ENCODE measurements around the gene EPB41.

DNA sequence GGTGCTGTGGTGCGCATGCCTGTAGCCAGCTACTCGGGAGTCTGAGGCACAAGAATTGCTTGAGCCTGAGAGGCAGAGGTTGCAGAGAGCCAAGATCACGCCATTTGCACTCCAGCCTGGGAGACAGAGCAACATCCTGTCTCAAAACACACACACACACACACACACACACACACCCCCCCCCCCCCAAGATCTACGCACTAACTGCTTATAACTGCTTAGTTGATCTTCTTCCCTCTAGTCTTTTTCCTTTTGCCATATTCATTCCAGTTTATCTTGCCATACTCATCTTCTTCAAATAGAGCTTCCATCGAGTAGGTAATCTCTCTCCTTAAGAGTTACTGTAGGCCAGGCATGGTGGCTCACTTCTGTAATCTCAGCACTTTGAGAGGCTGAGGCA lies 20.9 kb downstream of the EPB41 start:
- TF ChIP-seq CTCF (IDR thresholded peaks at IDR 0.05 in 2 of 3, conservative IDR thresholded peaks at IDR 0.05 in 1 of 3; ENCODE audit: borderline replicate concordance in 1 of 3, insufficient read depth in 1 of 3, low read depth in 2 of 3, low read length in 2 of 3) (no peak), EZH2 (IDR thresholded peaks at IDR 0.05) (no peak), CEBPB (IDR thresholded peaks at IDR 0.05; ENCODE audit: low read depth) (no peak), FOSL1 (IDR thresholded peaks at IDR 0.05; ENCODE audit: low read depth) (no peak), ATF3 (IDR thresholded peaks at IDR 0.05) (no peak), EGR1 (IDR thresholded peaks at IDR 0.05; ENCODE audit: low read depth) (no peak), SRF (IDR thresholded peaks at IDR 0.05; ENCODE audit: low read depth) (no peak), EZH2phosphoT487 (IDR thresholded peaks at IDR 0.05; ENCODE audit: borderline replicate concordance) (no peak)
- TF ChIP-seq, protein P1, sequence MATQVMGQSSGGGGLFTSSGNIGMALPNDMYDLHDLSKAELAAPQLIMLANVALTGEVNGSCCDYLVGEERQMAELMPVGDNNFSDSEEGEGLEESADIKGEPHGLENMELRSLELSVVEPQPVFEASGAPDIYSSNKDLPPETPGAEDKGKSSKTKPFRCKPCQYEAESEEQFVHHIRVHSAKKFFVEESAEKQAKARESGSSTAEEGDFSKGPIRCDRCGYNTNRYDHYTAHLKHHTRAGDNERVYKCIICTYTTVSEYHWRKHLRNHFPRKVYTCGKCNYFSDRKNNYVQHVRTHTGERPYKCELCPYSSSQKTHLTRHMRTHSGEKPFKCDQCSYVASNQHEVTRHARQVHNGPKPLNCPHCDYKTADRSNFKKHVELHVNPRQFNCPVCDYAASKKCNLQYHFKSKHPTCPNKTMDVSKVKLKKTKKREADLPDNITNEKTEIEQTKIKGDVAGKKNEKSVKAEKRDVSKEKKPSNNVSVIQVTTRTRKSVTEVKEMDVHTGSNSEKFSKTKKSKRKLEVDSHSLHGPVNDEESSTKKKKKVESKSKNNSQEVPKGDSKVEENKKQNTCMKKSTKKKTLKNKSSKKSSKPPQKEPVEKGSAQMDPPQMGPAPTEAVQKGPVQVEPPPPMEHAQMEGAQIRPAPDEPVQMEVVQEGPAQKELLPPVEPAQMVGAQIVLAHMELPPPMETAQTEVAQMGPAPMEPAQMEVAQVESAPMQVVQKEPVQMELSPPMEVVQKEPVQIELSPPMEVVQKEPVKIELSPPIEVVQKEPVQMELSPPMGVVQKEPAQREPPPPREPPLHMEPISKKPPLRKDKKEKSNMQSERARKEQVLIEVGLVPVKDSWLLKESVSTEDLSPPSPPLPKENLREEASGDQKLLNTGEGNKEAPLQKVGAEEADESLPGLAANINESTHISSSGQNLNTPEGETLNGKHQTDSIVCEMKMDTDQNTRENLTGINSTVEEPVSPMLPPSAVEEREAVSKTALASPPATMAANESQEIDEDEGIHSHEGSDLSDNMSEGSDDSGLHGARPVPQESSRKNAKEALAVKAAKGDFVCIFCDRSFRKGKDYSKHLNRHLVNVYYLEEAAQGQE (IDR thresholded peaks at IDR 0.05; ENCODE audit: low read depth), result no peak
